Measurements from ENCODE around the gene IFT57.
"Not testable (repeated sequence)": the region's sequence is repeated elsewhere in the genome, so short reads cannot be mapped to it uniquely, and the experiment has no call there.

The IFT57 gene

GRCh38 chr3:108221911-108222852, at the start of gene IFT57:
Gene IFT57 (minus strand): TSS chr3:108222424. CDS start chr3:108222322, 102 bp downstream.
- DNase-seq (ENCODE audit: low read depth): peak; percentile 91

GRCh38 chr3:108271626-108272025, 49.4 kb upstream of the IFT57 start:
- no peak for DNase-seq (ENCODE audit: low read depth)

GRCh38 chr3:108268235-108268634, 46.0 kb upstream of the IFT57 start:
- not testable (repeated sequence) for DNase-seq (ENCODE audit: low read depth)

GRCh38 chr3:108264534-108265298, 42.5 kb upstream of the IFT57 start:
- DNase-seq (ENCODE audit: low read depth): not testable (repeated sequence)

- no peak for DNase-seq (ENCODE audit: low read depth)
Observed at GRCh38 chr3:108255131-108255530, 32.9 kb upstream of the IFT57 start.

GRCh38 chr3:108251844-108252243, 29.6 kb upstream of the IFT57 start:
- DNase-seq (ENCODE audit: low read depth): no peak

GRCh38 chr3:108251265-108251664, 29.0 kb upstream of the IFT57 start:
- DNase-seq (ENCODE audit: low read depth): no peak

- DNase-seq (ENCODE audit: low read depth): no peak
Observed at GRCh38 chr3:108250626-108251025, 28.4 kb upstream of the IFT57 start.

- DNase-seq (ENCODE audit: low read depth): no peak
Observed at GRCh38 chr3:108243243-108243642, 21.0 kb upstream of the IFT57 start.

- no peak for DNase-seq (ENCODE audit: low read depth)
Observed at GRCh38 chr3:108242776-108243175, 20.6 kb upstream of the IFT57 start.

- DNase-seq (ENCODE audit: low read depth): no peak
Observed at GRCh38 chr3:108241721-108242120, 19.5 kb upstream of the IFT57 start.

- DNase-seq (ENCODE audit: low read depth): no peak
Observed at GRCh38 chr3:108241146-108241545, 18.9 kb upstream of the IFT57 start.

- no peak for DNase-seq (ENCODE audit: low read depth)
Observed at GRCh38 chr3:108239082-108239481, 16.9 kb upstream of the IFT57 start.

- DNase-seq (ENCODE audit: low read depth): no peak
Observed at GRCh38 chr3:108235290-108235689, 13.1 kb upstream of the IFT57 start.

- no peak for DNase-seq (ENCODE audit: low read depth)
Observed at GRCh38 chr3:108234387-108234957, 12.2 kb upstream of the IFT57 start.

- DNase-seq (ENCODE audit: low read depth): no peak
Observed at GRCh38 chr3:108228286-108228685, 6.1 kb upstream of the IFT57 start.

GRCh38 chr3:108227131-108227530, 4.9 kb upstream of the IFT57 start:
- DNase-seq (ENCODE audit: low read depth): no peak

GRCh38 chr3:108225221-108225620, 3.0 kb upstream of the IFT57 start:
- no peak for DNase-seq (ENCODE audit: low read depth)

GRCh38 chr3:108223928-108224327, 1.7 kb upstream of the IFT57 start:
- no peak for DNase-seq (ENCODE audit: low read depth)

- no peak for DNase-seq (ENCODE audit: low read depth)
Observed at GRCh38 chr3:108222853-108223565, 785 bp upstream of the IFT57 start.

- no peak for DNase-seq (ENCODE audit: low read depth)
Observed at GRCh38 chr3:108221393-108221792, 831 bp downstream of the IFT57 start.

- DNase-seq (ENCODE audit: low read depth): no peak
Observed at GRCh38 chr3:108219336-108219735, 2.9 kb downstream of the IFT57 start.

All from stimulated activated CD8-positive, alpha-beta memory T cell treated with anti-CD3 and anti-CD28 coated beads, Interleukin-15, amount 100 ng/mL, for 1 hour (primary cell).